Peyer's patch (tissue), 4 donors: Measurements from ENCODE around the gene ARF1.

Experiments used
- POLR2A ChIP-seq, 2 donors: fragments of 450-650 bp; IDR thresholded peaks; one replicate each; pipeline ENCODE4 v1.5.1; 2017; ENCODE audit warnings: antibody characterized with exemption in 2 of 2, mild to moderate bottlenecking in 2 of 2, moderate library complexity in 2 of 2
- TF ChIP-seq, protein P1 (sequence below), 6 experiments: fragments of 450-650 bp in 4 of 6; fragments of 200-600 bp in 2 of 6; sonication (generic) in 1 of 6; IDR thresholded peaks; one replicate each; pipeline ENCODE4 v1.5.1; 2017 to 2019; ENCODE audit warnings: antibody characterized with exemption in 6 of 6, mild to moderate bottlenecking in 3 of 6, moderate library complexity in 1 of 6

DNA sequence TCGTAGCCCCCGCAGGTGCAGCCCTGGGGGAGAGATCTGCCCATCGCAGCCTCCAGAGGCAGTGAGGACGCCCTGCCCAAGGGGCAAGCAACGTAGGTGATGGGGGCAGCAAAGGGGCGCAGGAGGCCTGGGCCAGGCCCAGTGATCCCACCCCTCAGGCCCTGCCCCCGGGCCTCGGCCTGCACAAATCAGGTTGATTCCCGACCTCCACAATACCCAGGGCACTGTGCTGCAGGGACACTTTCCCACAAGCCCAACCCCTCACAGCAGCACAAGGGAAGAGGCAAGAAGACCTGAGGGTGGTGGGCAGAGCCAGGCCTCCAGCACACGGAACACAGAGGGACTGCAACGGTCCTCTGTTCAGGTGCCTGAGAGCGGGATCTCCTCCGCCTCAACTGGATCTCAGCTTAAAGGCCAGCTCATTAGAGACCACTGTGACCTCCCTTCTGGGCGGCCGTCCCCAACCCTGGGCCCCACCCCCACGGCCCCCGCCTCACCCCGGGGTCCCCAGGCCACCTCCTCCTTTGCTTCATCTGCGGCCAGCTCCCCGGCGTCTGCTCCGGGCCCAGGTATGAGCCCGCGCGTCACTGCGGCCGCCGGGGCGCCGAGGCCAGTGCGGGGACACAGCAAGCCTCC lies 812 bp upstream of the ARF1 start:
- TF ChIP-seq, protein P1, sequence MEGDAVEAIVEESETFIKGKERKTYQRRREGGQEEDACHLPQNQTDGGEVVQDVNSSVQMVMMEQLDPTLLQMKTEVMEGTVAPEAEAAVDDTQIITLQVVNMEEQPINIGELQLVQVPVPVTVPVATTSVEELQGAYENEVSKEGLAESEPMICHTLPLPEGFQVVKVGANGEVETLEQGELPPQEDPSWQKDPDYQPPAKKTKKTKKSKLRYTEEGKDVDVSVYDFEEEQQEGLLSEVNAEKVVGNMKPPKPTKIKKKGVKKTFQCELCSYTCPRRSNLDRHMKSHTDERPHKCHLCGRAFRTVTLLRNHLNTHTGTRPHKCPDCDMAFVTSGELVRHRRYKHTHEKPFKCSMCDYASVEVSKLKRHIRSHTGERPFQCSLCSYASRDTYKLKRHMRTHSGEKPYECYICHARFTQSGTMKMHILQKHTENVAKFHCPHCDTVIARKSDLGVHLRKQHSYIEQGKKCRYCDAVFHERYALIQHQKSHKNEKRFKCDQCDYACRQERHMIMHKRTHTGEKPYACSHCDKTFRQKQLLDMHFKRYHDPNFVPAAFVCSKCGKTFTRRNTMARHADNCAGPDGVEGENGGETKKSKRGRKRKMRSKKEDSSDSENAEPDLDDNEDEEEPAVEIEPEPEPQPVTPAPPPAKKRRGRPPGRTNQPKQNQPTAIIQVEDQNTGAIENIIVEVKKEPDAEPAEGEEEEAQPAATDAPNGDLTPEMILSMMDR (IDR thresholded peaks at IDR 0.05): no peak
- no peak for TF ChIP-seq POLR2A (IDR thresholded peaks at IDR 0.05)
